KMS-11 (cell line): ENCODE data around the gene PIGR.

Source experiments
- H2AFZ ChIP-seq: fragments of 200-600 bp; sonication (generic); 2 replicates; pipeline ENCODE4 v1.6.1; 2016; ENCODE audit warnings: antibody characterized with exemption, mixed run types, low read depth
- H3K27ac ChIP-seq: fragments of 200-600 bp; sonication (generic); 2 replicates; pipeline ENCODE4 v1.6.1; 2016; ENCODE audit warnings: mild to moderate bottlenecking, mixed run types
- H3K27me3 ChIP-seq: fragments of 200-600 bp; sonication (generic); 2 replicates; pipeline ENCODE4 v1.6.1; 2017; ENCODE audit warnings: mild to moderate bottlenecking, low read depth, mixed run types, moderate library complexity; ENCODE audit not compliant: insufficient read depth
- H3K36me3 ChIP-seq: fragments of 200-600 bp; sonication (generic); 2 replicates; pipeline ENCODE4 v1.6.1; 2017; ENCODE audit warnings: mild to moderate bottlenecking, mixed run types; ENCODE audit not compliant: insufficient read depth
- H3K4me1 ChIP-seq: fragments of 200-600 bp; sonication (generic); 2 replicates; pipeline ENCODE4 v1.6.1; 2016; ENCODE audit warnings: mild to moderate bottlenecking, low read depth, mixed run types; ENCODE audit not compliant: poor library complexity, severe bottlenecking
- H3K4me2 ChIP-seq: fragments of 200-600 bp; sonication (generic); 2 replicates; pipeline ENCODE4 v1.7.0; 2016; ENCODE audit warnings: mild to moderate bottlenecking, mixed run types
- H3K4me3 ChIP-seq: fragments of 200-600 bp; sonication (generic); IDR thresholded peaks from 2 replicates; pipeline ENCODE4 v1.6.1; 2017; ENCODE audit warnings: low read depth, low read length, mixed read lengths; ENCODE audit not compliant: insufficient read depth
- H3K79me2 ChIP-seq: fragments of 200-600 bp; sonication (generic); 2 replicates; pipeline ENCODE4 v1.6.1; 2016; ENCODE audit warnings: low read depth, mixed run types; ENCODE audit not compliant: insufficient read depth
- H3K9ac ChIP-seq: fragments of 200-600 bp; sonication (generic); 2 replicates; pipeline ENCODE4 v1.6.1; 2016; ENCODE audit warnings: mild to moderate bottlenecking, mixed run types
- H4K20me1 ChIP-seq: fragments of 200-600 bp; sonication (generic); 2 replicates; pipeline ENCODE4 v1.6.1; 2016; ENCODE audit warnings: mild to moderate bottlenecking, mixed run types; ENCODE audit not compliant: insufficient read depth
- TF ChIP-seq, protein P1 (sequence below): fragments of 200-600 bp; sonication (generic); conservative IDR thresholded peaks from 2 replicates; pipeline ENCODE4 v1.6.1; 2017; ENCODE audit warnings: low read depth, mild to moderate bottlenecking, antibody characterized with exemption, low read length, moderate library complexity, mixed read lengths

PIGR gene

DNA sequence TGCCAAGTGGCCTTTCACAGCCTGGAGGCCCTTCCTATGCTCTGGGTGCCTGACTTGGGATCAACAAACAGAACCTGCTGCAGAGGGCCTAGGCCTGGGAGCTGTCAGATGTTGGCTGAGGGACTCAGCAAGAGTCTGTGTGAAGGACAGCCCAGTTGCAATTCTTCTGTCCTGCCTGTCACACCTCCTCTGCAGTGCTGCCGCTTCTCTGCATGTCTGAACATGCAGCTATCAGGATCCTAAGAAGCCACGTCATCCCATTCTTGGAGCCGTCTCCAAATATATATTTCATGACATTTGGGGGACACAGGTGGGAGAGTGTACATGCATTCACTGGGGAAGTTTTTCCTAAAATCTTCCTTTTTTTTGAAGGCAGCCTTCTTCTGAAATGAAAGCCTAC lies 15.4 kb upstream of the PIGR start:
- no peaks in the 10 kb centered on the region for H3K79me2 ChIP-seq
- no peaks in the 10 kb centered on the region for H4K20me1 ChIP-seq
- TF ChIP-seq, protein P1, sequence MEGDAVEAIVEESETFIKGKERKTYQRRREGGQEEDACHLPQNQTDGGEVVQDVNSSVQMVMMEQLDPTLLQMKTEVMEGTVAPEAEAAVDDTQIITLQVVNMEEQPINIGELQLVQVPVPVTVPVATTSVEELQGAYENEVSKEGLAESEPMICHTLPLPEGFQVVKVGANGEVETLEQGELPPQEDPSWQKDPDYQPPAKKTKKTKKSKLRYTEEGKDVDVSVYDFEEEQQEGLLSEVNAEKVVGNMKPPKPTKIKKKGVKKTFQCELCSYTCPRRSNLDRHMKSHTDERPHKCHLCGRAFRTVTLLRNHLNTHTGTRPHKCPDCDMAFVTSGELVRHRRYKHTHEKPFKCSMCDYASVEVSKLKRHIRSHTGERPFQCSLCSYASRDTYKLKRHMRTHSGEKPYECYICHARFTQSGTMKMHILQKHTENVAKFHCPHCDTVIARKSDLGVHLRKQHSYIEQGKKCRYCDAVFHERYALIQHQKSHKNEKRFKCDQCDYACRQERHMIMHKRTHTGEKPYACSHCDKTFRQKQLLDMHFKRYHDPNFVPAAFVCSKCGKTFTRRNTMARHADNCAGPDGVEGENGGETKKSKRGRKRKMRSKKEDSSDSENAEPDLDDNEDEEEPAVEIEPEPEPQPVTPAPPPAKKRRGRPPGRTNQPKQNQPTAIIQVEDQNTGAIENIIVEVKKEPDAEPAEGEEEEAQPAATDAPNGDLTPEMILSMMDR, result no peak
- H3K4me2 ChIP-seq, result no peak overlapping the region
- no peak overlapping the region for H3K4me3 ChIP-seq
- no peak overlapping the region for H3K27ac ChIP-seq
- no peak overlapping the region for H3K9ac ChIP-seq
- no peaks in the 10 kb centered on the region for H3K4me1 ChIP-seq
- no peak overlapping the region for H2AFZ ChIP-seq
- H3K36me3 ChIP-seq, result no peaks in the 10 kb centered on the region
- no peaks in the 10 kb centered on the region for H3K27me3 ChIP-seq

- H3K4me2 ChIP-seq, result no peak overlapping the region
- H3K4me1 ChIP-seq, result no peaks in the 10 kb centered on the region
- H2AFZ ChIP-seq, result no peak overlapping the region
- H4K20me1 ChIP-seq, result no peaks in the 10 kb centered on the region
- H3K9ac ChIP-seq, result no peak overlapping the region
- TF ChIP-seq, protein P1, result no peak
- H3K4me3 ChIP-seq, result no peak overlapping the region
- H3K27me3 ChIP-seq, result no peaks in the 10 kb centered on the region
- H3K79me2 ChIP-seq, result no peaks in the 10 kb centered on the region
- no peaks in the 10 kb centered on the region for H3K36me3 ChIP-seq
- no peak overlapping the region for H3K27ac ChIP-seq
These were observed 14.6 kb upstream of the PIGR start for GRCh38 chr1:206960676-206961386.

GRCh38 chr1:206958144-206958543 lies 11.9 kb upstream of the PIGR start:
- Histone ChIP-seq H2AFZ (no peak overlapping the region), H3K79me2 (no peaks in the 10 kb centered on the region), H3K27ac (no peak overlapping the region), H3K4me3 (no peak overlapping the region), H3K27me3 (no peaks in the 10 kb centered on the region), H3K9ac (no peak overlapping the region), H3K4me2 (no peak overlapping the region), H3K4me1 (no peaks in the 10 kb centered on the region), H4K20me1 (no peaks in the 10 kb centered on the region), H3K36me3 (no peaks in the 10 kb centered on the region)
- TF ChIP-seq, protein P1, result no peak

- Histone ChIP-seq H2AFZ (no peak overlapping the region), H4K20me1 (no peaks in the 10 kb centered on the region), H3K36me3 (no peaks in the 10 kb centered on the region), H3K9ac (no peak overlapping the region), H3K4me3 (no peak overlapping the region), H3K4me1 (no peaks in the 10 kb centered on the region), H3K79me2 (no peaks in the 10 kb centered on the region), H3K27me3 (no peaks in the 10 kb centered on the region), H3K4me2 (no peak overlapping the region), H3K27ac (no peak overlapping the region)
- TF ChIP-seq, protein P1, result no peak
These were observed 11.4 kb upstream of the PIGR start for GRCh38 chr1:206957639-206958038.
